Activated CD4-positive, CD25-positive, alpha-beta regulatory T cell treated with anti-CD3 and anti-CD28 coated beads, Interleukin-2, amount 50 U/mL, for 72 hours (primary cell): ENCODE data around the gene TMEM132D.

Experiments used
- DNase-seq: peaks from one replicate; pipeline ENCODE4 v3.0.0; 2021

TMEM132D gene

DNA sequence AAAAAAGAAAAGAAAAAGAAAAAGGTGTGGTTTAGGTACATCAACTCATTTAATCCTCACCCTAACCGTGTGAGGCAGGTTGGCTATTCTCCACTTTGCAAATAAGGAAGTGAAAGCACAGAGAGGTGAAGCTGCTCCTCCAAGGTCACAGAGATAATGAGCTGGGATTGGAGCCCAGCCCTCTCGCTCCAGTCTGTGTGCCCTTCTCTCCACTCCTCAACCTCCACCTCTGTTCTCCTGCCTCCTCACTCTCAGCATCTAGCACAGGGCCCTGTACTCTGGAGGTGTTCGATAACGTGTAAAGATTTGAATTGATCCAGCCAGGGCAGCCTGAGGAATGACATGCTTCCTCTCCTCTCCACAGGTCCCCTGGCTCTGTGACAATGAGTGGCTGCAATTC lies 502.3 kb downstream of the TMEM132D start:
- no peak for DNase-seq

DNA sequence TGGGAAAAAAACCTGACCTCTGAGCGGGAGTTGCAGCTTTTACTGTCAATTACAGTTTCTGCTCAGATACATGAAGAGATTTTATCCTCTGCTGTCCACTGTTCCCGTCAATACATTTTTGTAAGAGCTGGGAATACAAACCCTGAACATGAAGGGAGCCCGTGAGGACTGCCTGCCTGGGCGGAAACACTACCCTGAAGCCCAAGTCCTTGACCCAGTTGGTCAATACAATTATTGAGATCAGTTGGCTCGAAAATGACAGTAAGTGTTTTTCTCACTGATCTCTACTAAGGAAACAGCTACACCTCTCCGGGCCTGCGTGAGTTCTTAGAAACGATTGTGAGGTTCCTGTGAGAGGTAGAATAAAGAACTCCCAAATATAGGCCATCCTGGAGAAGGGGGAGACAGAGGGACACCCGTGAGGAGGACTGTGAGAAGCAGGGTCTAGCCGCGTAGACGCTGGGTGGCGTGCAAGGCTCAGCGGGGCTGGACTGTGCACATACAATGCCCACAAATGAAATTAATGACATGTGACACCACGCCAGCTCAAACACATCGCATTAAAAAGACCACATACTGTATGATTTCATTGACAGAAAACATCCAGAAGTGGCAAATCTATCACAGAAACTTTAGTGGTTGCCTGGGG lies 509.5 kb downstream of the TMEM132D start:
- DNase-seq = no peak

DNA sequence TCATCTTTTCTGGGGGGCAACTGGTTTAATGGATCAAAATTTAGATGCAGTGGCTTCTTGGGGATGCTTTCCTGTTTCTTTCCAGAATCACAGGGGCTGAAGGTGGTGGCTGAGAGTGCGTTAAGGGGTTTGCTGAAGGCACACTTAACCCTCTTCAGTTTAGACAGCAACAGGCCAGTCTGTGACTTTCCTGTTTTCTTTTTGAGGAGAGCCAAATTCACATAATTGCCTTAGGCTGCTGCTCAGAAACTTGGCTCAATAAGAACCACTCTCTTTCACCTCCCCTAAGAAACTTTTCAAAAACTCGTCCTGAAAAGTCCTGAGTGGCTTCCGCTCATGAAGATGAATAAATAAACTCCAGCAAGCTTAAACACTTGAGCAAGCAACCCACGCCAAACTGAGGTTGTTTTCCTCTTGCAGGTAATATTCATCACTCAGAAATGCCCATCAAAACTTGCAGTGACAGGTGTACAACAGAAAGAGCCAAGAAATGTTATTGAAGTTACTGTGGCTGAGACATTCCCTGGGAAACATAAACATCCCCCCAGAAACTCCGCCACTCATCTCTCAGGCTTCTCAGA lies 510.4 kb downstream of the TMEM132D start:
- no peak for DNase-seq

DNA sequence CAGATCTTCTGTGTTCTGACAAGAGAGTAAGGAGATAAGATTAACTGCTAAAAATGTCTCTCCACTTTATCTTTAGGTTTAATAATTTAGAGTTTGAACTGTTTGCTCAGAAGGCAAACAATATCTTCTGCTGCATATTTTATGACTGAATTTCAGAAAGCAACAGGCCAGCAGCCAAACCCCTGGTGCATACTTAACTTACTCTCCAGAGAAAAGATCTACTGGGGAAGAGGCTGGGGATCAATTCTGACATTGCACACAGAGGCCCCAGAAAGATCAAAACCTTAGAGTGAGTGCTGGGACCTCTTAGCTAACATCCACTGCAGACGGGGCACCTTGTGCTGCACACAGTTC lies 518.2 kb downstream of the TMEM132D start:
- DNase-seq = no peak

DNA sequence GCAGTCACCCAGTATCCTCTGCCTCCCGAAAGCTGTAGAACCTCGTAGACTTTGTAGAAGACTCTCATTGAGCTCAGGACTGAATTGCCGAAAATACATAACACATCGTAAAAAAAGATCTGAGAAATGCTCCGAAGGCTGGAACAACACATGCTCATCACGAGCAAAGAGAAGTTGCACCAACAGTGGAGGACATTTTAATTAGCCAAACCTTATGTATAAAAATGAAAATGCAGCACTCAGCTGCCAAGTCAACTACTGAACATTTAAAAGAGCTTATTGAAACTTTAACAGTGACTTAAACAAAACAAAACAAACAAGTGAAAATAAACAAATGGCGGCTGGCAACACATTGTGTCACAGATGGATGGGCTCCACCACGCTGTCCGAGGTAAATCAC lies 519.9 kb downstream of the TMEM132D start:
- DNase-seq = no peak

DNA sequence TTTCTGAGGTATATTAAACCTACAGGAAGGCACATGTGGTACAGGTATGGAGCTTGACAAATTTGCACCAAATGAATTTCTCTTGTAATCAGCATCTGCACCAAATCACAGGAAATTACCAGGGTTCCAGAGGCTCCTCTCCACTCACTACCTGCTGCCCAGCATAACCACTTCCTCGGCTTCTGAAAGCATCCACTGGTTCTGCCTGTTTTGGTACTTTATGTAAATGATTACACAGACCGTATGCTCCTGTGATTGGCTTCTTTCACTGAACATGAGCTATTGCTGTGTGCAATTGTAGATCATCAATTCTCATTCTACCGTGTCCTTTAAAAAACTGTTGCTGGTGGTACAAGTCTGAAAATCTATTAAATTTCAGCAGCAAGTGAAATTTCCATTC lies 522.1 kb downstream of the TMEM132D start:
- DNase-seq = no peak

DNA sequence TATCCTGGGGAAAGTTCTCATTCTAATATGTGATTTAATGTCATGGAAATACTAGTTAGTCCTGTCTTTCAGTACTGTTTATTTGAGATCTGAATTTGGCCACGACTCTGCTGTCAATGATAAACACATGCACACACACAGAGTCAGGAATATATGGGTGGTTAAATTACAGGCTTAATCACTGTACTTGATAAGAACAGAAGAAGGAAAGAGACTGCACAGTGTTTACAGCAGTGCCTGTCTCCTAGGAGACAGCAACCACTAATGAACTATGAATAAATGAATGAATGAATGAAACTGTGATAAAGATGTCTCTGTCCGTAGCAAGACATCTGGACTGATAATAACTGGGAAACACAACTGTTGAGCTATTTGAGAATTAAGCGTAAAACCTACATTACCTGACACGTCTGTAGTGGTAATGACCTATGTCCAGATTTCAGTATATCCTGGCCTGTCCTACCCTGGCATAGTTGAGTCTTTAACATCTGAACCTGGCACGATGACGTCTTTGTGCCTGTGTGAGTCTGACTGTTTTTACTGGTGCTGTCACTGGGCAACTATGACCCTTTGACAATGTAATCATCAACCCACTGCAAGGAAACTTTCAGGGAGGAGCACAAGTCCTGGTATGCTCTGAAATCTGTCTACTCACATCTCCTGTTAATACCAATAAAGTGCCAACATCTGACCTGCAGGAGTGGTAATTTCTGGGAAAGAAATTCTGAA lies 524.6 kb downstream of the TMEM132D start:
- no peak for DNase-seq

DNA sequence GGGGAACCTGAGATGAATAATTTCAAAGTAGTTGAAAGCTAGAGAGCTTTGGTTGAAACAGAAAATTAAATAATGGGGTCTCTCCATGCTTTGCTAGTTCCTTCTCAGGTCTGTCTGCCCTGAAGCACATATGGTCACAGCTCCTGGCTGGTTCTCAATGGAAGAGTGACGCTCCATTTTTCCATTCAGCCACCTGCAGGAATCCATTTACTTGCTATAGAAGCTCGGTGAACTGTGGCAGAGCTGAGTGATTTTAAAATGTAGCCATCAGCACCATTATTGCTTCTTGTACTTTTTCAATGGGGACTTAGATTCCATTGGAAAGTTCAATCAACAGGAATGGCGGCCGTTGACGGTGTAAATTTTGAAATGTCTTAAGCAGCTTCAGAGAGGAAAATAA lies 525.3 kb downstream of the TMEM132D start:
- DNase-seq = no peak

DNA sequence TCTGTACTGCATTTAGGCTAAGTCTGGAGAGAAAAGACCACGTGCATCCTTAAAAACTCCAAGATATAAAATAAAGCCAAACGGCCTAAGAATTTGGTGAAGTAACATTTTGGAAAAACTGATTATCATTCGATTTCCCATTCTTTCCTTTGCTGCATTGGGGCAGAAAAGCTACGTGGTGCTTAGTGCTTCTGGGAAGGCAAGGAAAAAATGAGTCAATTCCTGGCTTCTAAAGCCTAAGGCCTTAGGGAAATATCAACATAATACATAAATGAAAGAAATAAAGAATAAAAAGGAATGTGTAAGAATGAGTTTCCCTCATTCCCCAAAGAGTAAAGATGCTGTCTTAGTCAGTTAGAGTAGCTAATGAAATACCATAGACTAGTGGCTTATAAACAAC lies 530.1 kb downstream of the TMEM132D start:
- no peak for DNase-seq

DNA sequence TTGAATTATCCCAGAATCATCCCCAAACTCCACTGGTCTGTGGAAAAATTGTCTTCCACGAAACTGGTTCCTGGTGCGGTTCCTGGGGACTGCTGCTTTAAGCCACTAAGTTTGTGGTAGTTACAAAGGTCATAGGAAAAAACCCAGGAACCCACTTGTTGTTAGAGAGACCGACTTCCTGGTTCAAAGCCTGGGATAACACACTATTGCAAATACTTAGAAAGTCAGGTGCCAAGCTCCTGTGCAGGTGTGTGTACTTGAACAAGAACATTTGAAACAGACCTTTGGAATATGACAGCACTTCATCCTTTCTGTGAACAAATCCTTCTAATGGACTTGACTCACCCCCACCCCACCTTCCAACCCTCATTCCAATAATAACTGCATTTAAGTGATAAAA lies 530.9 kb downstream of the TMEM132D start:
- DNase-seq = no peak

DNA sequence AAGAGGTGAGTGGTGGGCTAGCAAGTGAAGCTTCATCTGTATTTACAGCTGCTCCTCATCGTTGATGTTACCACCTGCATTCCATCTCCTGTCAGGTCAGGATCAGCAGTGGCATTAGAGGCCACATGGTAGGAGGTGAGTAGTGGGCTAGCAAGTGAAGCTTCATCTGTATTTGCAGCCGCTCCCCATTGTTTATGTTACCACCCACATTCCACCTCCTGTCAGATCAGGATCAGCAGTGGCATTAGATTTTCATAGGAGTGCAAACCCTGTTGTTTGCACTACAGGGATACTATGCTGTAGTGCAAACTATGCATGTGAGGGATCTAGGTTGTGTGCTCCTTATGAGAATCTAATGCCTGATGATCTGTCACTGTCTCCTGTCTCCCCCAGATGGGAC lies 531.5 kb downstream of the TMEM132D start:
- no peak for DNase-seq

DNA sequence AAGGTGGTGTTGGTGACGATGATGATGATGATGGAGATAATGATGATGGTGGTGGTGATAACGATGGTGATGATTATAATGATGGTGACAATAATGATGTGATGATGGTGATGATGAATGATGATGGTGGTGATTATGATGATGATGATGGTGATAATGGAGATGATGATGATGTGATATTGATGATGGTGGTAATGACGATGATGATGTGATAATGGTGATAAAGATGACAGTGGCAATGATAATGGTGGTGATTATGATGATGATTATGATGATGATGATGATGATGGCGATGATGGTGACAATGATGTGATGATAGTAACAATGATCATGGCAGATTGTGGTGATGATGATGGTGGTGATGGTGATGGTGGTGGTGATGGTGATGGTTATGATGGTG lies 532.6 kb downstream of the TMEM132D start:
- no peak for DNase-seq

DNA sequence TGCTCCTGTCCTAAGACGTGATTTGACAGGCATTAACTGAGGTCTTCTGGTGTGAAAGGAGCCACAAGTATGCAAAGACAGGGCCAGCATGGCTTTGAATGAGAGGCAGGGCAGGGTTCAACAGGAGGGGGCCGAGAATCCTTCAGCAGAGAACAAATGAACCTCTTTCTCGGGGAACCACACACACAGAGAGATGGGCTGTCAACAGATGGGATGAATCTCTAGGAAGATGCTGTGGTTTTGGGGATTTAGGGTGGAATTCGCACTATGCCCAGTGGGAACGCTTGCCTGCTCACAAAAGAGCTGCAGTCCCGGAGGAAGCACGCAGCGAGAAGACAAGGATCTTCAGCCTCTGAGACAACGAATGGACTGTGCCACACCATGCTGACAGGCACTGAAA lies 537.2 kb downstream of the TMEM132D start:
- DNase-seq = no peak

DNA sequence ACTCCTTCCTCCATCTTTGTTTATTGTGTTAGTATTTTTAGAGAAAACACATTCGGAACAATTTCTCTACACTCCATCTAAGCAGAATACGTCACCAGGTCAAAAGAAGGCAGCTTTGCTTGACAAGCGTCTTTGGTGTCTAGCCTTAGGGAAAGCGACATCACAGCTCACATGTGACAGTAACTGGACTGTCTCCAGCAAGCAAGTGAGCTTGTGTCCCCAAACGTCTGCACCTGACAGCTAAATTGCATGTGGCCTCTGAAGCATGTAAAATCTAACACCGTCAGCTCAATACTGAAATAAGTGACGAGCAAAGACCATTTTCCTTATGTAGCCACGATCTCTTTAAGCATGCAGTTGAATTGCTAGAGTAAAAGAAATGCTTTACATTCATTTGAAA lies 540.8 kb downstream of the TMEM132D start:
- DNase-seq = no peak

DNA sequence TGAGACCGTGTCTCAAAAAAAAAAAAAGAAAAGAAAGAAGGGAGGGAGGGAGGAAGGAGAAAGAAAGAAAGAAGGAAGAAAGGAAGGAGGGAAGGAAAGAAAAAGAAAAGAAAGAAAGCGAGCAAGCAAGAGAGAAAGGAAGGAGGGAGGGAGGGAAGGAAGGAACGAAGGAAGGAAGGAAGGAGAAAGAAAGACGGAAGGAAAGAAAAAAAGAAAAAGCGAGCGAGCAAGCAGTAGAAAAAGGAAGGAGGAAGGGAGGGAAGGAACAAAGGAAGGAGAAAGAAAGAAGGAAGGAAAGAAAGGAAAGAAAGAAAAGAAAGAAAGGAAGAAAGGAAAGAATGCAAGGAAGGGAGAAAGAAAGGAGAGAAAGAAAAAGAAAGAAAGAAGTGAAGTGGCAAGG lies 546.6 kb downstream of the TMEM132D start:
- no peak for DNase-seq

DNA sequence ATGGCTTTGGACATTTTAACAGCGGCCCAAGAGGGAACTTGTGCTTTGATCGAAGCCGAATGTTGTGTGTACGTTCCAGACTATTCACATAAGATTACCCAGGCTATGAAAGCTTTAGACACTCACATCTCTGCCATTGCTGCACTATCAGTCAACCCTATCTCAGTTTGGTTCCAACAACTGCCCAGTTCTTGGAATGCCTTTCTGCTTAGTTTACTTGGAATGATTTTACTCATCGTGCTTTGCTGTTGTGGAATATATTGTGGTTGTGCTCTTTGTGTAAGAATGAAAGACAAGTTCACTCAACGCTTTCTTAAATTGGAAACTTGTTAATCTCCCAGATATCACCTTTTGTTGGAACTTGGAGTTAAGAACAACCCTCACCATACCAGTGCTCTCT lies 552.3 kb downstream of the TMEM132D start:
- no peak for DNase-seq

DNA sequence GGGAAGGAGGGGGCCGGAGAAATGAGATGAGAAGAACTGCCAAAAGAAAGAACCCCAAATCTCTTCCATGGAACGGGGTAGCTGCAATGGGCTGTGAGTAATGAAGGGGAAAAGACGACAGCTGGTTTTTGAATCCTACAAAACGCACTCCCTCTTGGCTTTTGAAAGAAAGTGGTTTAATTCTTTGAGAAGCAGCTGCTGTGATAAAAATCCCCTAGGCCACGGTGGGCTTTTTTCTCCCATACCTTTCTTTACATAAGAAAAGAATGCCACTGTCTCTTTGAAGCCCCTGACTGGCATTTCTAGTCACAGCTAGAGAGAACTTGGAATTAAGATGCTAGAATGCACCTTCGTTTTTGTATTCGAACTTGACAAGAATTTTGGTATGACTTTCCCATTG lies 564.5 kb downstream of the TMEM132D start:
- no peak for DNase-seq

DNA sequence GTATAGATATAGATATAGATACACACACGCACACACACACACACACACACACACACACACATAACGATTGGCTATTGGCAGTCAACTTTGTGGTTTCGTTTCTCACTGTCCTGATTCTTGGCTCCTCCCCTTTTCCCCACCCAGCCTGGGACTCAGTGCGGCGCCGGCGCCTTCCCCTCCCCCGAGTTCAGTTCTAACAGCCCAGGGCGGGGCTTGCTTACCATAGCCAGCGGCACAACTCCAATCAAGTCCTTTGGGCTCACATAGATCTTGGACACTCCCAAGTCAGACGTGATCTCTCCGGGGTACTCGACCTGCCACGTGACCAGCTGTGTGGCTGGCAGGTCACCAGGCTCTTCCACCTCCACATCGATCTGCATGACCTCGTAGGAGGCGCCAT lies 566.4 kb downstream of the TMEM132D start:
- DNase-seq = no peak

DNA sequence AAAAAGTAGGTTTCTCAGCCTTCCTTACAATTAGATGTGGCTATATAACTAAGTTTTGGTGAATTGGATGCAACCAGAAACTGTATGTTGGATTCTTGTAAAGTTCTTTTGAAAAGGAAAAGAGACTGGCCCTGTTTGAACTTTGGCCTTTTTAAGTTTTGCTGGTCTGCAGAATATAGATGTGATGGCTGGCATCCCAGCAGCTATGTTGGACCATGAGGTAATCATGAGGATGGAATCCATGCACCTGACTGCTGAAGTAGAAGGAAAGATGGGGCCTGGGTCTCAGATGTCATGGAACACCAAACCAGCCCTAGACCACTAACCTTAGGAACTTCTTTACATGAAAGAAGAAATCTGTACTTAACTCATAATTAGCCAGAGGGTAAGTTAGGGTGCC lies 568.1 kb downstream of the TMEM132D start:
- DNase-seq = no peak

DNA sequence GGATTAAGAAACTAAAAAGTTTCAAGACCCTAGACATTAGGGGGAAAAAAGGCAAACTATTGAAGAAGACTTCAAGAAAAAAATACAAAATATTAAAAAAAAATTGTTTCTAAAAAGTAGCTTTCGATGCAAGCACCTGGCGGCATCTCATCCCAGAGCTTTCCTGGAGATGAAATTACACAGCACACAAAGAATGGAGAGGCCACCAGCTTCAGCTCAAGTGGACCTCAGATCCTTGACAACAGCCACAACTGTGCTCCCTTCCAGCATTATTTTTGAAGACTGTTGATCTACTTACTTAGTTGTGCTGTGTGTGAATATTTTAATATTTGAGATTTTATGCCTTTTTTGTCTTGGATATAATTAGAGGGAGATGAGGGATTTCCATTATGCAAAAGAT lies 571.5 kb downstream of the TMEM132D start:
- DNase-seq = no peak

DNA sequence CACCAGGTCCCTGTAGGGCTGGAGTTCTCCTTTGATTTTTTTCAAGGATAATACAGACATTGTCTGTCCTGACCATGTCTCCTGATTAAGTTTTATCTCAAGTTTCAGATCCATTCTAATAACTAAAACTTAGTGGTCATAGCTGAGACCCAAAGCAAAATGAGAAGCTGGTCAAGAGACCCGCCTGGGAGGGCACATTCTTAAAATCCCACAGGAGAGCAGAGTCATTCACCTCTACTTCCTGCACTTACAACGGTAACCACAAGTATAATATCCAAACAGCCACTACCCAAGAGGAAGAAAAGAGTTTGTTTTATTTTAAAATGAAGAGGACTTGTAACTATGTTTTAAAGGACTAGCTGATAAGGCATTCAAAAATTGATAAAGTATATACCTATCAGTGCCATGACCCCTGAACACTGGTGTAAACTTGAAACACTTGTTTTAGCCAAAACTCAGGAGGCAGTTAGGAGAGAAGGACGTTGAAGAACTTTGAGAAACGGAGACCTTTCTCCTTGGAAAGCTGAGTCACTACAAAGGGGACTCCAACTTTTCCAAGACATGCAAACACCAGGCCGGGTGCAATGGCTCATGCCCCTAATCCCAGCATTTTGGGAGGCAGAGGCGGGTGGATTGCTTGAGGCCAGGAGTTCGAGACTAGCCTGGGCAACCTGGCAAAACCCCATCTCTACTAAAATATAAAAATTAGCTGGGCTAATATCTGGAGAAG lies 572.3 kb downstream of the TMEM132D start:
- DNase-seq = no peak

DNA sequence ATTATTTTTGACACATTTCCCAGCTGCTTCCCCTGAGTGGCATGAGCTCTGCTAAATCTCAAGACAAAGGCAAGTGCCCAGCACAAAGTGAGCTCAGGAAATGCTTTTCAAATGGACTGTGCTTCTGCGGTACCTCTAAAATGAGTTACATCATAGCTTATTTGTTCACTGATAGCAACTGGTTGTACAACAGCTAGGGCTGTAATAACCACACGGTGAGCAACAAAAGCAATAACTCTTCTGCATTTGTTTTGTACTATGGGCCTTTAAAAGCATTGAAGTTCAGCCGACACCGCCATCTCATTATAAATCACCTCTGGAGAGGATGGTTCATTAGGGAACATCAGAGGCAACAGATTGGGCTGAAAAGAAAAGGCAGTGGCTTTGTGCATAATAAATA lies 575.6 kb downstream of the TMEM132D start:
- DNase-seq = no peak

DNA sequence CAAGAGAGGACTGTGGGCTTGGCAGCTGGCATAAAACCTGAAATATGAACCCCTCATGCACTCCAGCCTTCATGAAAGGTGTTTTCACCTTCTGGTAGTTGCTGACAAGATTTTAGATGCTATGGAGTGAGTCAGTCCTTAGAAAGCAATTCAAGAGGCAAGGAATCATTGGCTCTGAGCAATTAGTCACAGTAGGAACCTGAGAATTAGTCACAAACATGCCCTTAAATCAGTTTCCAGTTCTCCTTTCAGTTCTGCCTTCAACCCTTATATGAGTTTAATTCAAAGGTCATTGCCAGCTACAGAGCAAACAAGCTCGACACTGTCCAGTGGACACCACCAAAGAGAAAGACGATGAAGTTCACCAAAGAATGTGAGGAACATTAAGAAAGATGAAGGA lies 578.3 kb downstream of the TMEM132D start:
- no peak for DNase-seq

DNA sequence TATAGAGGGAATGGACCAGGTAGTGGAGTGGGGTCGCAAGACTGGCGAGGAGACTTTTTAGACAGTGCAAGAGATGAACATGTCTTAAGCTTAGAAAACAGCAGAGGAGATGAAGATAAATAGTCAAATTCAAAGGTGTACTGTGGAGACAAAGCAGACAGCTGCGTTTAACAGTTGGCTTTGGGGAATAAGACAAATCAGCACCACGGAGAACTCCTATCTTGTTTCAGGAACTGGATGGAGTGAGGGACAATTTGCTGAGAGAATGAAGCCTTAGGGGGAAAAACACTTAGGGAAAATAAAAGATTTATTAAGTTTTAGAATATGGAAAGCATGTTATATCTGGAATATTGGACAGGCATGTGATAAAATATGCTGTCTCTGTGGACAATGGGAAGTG lies 591.8 kb downstream of the TMEM132D start:
- no peak for DNase-seq
